Left forelimb (tissue), 1 donor: Measurements from ENCODE around the gene ABCB8.

Source experiments
- DNase-seq: peaks from one replicate; pipeline ENCODE4 v3.0.0-alpha.2; 2018; ENCODE audit warnings: low spot score

Gene ABCB8

GRCh38 chr7:151087245-151088018, 59.2 kb downstream of the ABCB8 start:
- DNase-seq = no peak

- DNase-seq = no peak
Observed at GRCh38 chr7:151088019-151088855, 60.0 kb downstream of the ABCB8 start.

GRCh38 chr7:151088856-151089699, 60.8 kb downstream of the ABCB8 start:
- no peak for DNase-seq

GRCh38 chr7:151089893-151090730, 61.9 kb downstream of the ABCB8 start:
- no peak for DNase-seq

- DNase-seq = no peak
Observed at GRCh38 chr7:151091003-151091402, 62.8 kb downstream of the ABCB8 start.

GRCh38 chr7:151091431-151091830, 63.2 kb downstream of the ABCB8 start:
- DNase-seq = no peak

- DNase-seq = no peak
Observed at GRCh38 chr7:151091988-151092387, 63.7 kb downstream of the ABCB8 start.

- no peak for DNase-seq
Observed at GRCh38 chr7:151093748-151094147, 65.5 kb downstream of the ABCB8 start.

- no peak for DNase-seq
Observed at GRCh38 chr7:151094675-151095074, 66.4 kb downstream of the ABCB8 start.

- DNase-seq = no peak
Observed at GRCh38 chr7:151095123-151095797, 67.0 kb downstream of the ABCB8 start.

- DNase-seq = no peak
Observed at GRCh38 chr7:151095828-151096475, 67.7 kb downstream of the ABCB8 start.
